HepG2 (cell line): ENCODE measurements around the gene BCL2L11. TPM values are rescaled to one million over a fixed set of nuclear protein-coding genes. Genes with fewer than 3 reads are reported as not detected.

Experiments
- ARNT ChIP-seq: fragments of 450-650 bp; IDR thresholded peaks from 2 replicates; pipeline ENCODE4 v1.6.1; 2017
- ATF7-NPFF ChIP-seq: sonication (generic); formaldehyde crosslinking; IDR thresholded peaks from 2 replicates; pipeline ENCODE4 v1.8.1; 2023; ENCODE audit warnings: mild to moderate bottlenecking, low read depth, missing genetic modification reagents, moderate library complexity
- DDIT3 ChIP-seq: sonication (generic); formaldehyde crosslinking; IDR thresholded peaks from 2 replicates; pipeline ENCODE4 v1.4.0; 2020; ENCODE audit warnings: mild to moderate bottlenecking, missing genetic modification reagents
- ETV5 ChIP-seq: IDR thresholded peaks from 2 replicates; pipeline ENCODE4 v1.6.1; 2018; ENCODE audit warnings: missing biosample characterization, missing genetic modification reagents, inconsistent platforms, borderline replicate concordance
- GATA4 ChIP-seq: sonication (generic); IDR thresholded peaks from 2 replicates; pipeline ENCODE4 v1.6.1; 2016; ENCODE audit warnings: antibody characterized with exemption, low read depth, borderline replicate concordance
- HHEX ChIP-seq: IDR thresholded peaks from 2 replicates; pipeline ENCODE4 v1.6.1; 2016; ENCODE audit warnings: control low read depth
- JARID2 ChIP-seq: sonication (generic); formaldehyde crosslinking; IDR thresholded peaks from 2 replicates; pipeline ENCODE4 v1.8.1; 2023; ENCODE audit warnings: missing genetic modification reagents, inconsistent platforms; ENCODE audit not compliant: insufficient replicate concordance
- NFKBIZ ChIP-seq: IDR thresholded peaks from 2 replicates; pipeline ENCODE4 v1.6.1; 2018; ENCODE audit warnings: missing genetic modification reagents, missing compliant biosample characterization
- SMARCE1 ChIP-seq: fragments of 450-650 bp; IDR thresholded peaks from 2 replicates; pipeline ENCODE4 v1.6.1; 2017; ENCODE audit warnings: borderline replicate concordance
- TP53 ChIP-seq: sonication (generic); formaldehyde crosslinking; conservative IDR thresholded peaks from 2 replicates; pipeline ENCODE4 v1.4.0; 2020; ENCODE audit warnings: missing genetic modification reagents
- TSC22D2 ChIP-seq: sonication (generic); formaldehyde crosslinking; IDR thresholded peaks from 2 replicates; pipeline ENCODE4 v1.5.1; 2020; ENCODE audit warnings: missing genetic modification reagents, mild to moderate bottlenecking, borderline replicate concordance
- USF2 ChIP-seq, 2 experiments: sonication (generic) in 1 of 2; formaldehyde crosslinking in 1 of 2; IDR thresholded peaks; 2 replicates each; pipeline versions ENCODE4 v1.5.1 to v1.6.1; 2011 to 2020; ENCODE audit warnings: borderline replicate concordance in 1 of 2, low read depth in 1 of 2, low read length in 1 of 2, mild to moderate bottlenecking in 1 of 2, missing genetic modification reagents in 1 of 2, moderate library complexity in 1 of 2
- ZNF101 ChIP-seq: sonication (generic); formaldehyde crosslinking; IDR thresholded peaks from 2 replicates; pipeline ENCODE4 v1.4.0; 2020; ENCODE audit warnings: mild to moderate bottlenecking, low read depth, missing genetic modification reagents, borderline replicate concordance
- ZNF121 ChIP-seq: sonication (generic); formaldehyde crosslinking; IDR thresholded peaks from 2 replicates; pipeline ENCODE4 v1.5.0; 2020; ENCODE audit warnings: mild to moderate bottlenecking, missing genetic modification reagents
- ZNF160 ChIP-seq: sonication (generic); formaldehyde crosslinking; IDR thresholded peaks from 2 replicates; pipeline ENCODE4 v1.8.0; 2022; ENCODE audit warnings: mild to moderate bottlenecking, inconsistent platforms, missing genetic modification reagents
- ZNF17 ChIP-seq: sonication (generic); formaldehyde crosslinking; IDR thresholded peaks from 2 replicates; pipeline ENCODE4 v1.5.0; 2020; ENCODE audit warnings: mild to moderate bottlenecking, missing genetic modification reagents
- ZNF276 ChIP-seq: sonication (generic); formaldehyde crosslinking; IDR thresholded peaks from 2 replicates; pipeline ENCODE4 v1.4.0; 2020; ENCODE audit warnings: mild to moderate bottlenecking, low read depth, missing genetic modification reagents
- ZNF362 ChIP-seq: sonication (generic); formaldehyde crosslinking; IDR thresholded peaks from 2 replicates; pipeline ENCODE4 v1.4.0; 2020; ENCODE audit warnings: missing genetic modification reagents, mild to moderate bottlenecking, borderline replicate concordance
- ZNF639 ChIP-seq: conservative IDR thresholded peaks from 2 replicates; pipeline ENCODE4 v1.6.1; 2018; ENCODE audit warnings: missing genetic modification reagents
- ZNF7 ChIP-seq: IDR thresholded peaks from 2 replicates; pipeline ENCODE4 v1.6.1; 2016; ENCODE audit warnings: missing biosample characterization, missing genetic modification reagents
- ZNF781 ChIP-seq: sonication (generic); formaldehyde crosslinking; IDR thresholded peaks from 2 replicates; pipeline ENCODE4 v1.5.1; 2020; ENCODE audit warnings: borderline replicate concordance, mild to moderate bottlenecking, missing genetic modification reagents; ENCODE audit errors: not compliant biosample characterization
- ZNF879 ChIP-seq: sonication (generic); formaldehyde crosslinking; IDR thresholded peaks from 2 replicates; pipeline ENCODE4 v1.8.1; 2023; ENCODE audit warnings: missing genetic modification reagents
- ZSCAN25 ChIP-seq: sonication (generic); formaldehyde crosslinking; IDR thresholded peaks from 2 replicates; pipeline ENCODE4 v1.8.0; 2022; ENCODE audit warnings: mild to moderate bottlenecking, missing genetic modification reagents
- polyA plus RNA-seq, 8 experiments: library from polyadenylated mRNA; depleted of rRNA in 3 of 8; stranded (reverse) in 7 of 8; unstranded in 1 of 8; fragments of >200 nt; fragmentation: Illumina TruSeq in 4 of 8; extraction: Trizol in 4 of 8; gene quantifications; 2 replicates each; pipeline versions ENCODE4 v1.2.1 to v1.2.3, GENCODE V29; 2011 to 2016; ENCODE audit warnings: low read depth in 4 of 8, missing spikeins in 1 of 8, mixed read lengths in 1 of 8; ENCODE audit not compliant: insufficient read depth in 1 of 8
- total RNA-seq, 5 experiments: library from RNA; depleted of rRNA; stranded (reverse); fragments of >200 nt; fragmentation: Illumina TruSeq; extraction: Trizol; gene quantifications; 2 replicates each; pipeline ENCODE4 v1.2.3, GENCODE V29; 2016; ENCODE audit warnings: low read depth in 1 of 5

Gene BCL2L11
- total and polyA plus RNA-seq, 2 of the 13 experiments (the other 11 are each of a cell fraction or from before 2014, with no cell fraction given): 6.1 to 9.7 TPM

GRCh38 chr2:111178730-111179405, 58.2 kb downstream of the BCL2L11 start (continued):
- TF ChIP-seq USF2 (IDR thresholded peaks at IDR 0.05; ENCODE audit: low read depth, low read length) (no peak), USF2 (CRISPR knock-in tag; IDR thresholded peaks at IDR 0.05; ENCODE audit: borderline replicate concordance) (no peak), ZNF17 (CRISPR knock-in tag) (no peak), ATF7-NPFF (CRISPR knock-in tag) (no peak), GATA4 (no peak), ARNT (no peak), ZNF781 (CRISPR knock-in tag) (peak; percentile 82), DDIT3 (no peak), JARID2 (CRISPR knock-in tag) (no peak), TP53 (CRISPR knock-in tag) (no peak), TSC22D2 (CRISPR knock-in tag) (0 out of 2 replicates have a peak, but pooled peaks have one; percentile 40), NFKBIZ (no peak), ZNF101 (CRISPR knock-in tag) (0 out of 2 replicates have a peak, but pooled peaks have one; percentile 71), ZNF121 (CRISPR knock-in tag) (peak; percentile 80), ZNF276 (CRISPR knock-in tag) (0 out of 2 replicates have a peak, but pooled peaks have one; percentile 61), ZNF362 (0 out of 2 replicates have a peak, but pooled peaks have one; percentile 68), HHEX (CRISPR knock-in tag) (no peak), ZNF879 (CRISPR knock-in tag) (no peak), ZNF160 (CRISPR knock-in tag) (no peak), ETV5 (CRISPR knock-in tag) (peak; percentile 37; the same call in 1 of the 2 replicates), ZNF7 (CRISPR knock-in tag) (no peak), ZSCAN25 (CRISPR knock-in tag) (no peak), SMARCE1 (no peak), ZNF639 (CRISPR knock-in tag) (0 out of 2 replicates have a peak, but pooled peaks have one; percentile 33)
